Measurements from ENCODE around the gene KCNH2.
"Not testable (repeated sequence)": the region's sequence is repeated elsewhere in the genome, so short reads cannot be mapped to it uniquely, and the experiment has no call there.

KCNH2 gene

GRCh38 chr7:150978126-150978789 is at the start of gene KCNH2:
KCNH2 (minus strand) TSS chr7:150978321; CDS start chr7:150977913, 408 bp downstream.
- peak; percentile 58 for DNase-seq (ENCODE audit: low spot score)

GRCh38 chr7:151027728-151028130 is 49.6 kb upstream of the KCNH2 start:
- not testable (repeated sequence) for DNase-seq (ENCODE audit: low spot score)

- DNase-seq (ENCODE audit: low spot score) = not testable (repeated sequence)
Measured at GRCh38 chr7:151026771-151027727, 48.9 kb upstream of the KCNH2 start.

- DNase-seq (ENCODE audit: low spot score) = no peak
Measured at GRCh38 chr7:151025924-151026671, 48.0 kb upstream of the KCNH2 start.

GRCh38 chr7:151024435-151025056 is 46.4 kb upstream of the KCNH2 start, which contains the start of gene ATG9B:
ATG9B (minus strand) TSS chr7:151024494; CDS start chr7:151024423, 71 bp downstream.
- DNase-seq (ENCODE audit: low spot score) = no peak

GRCh38 chr7:151023232-151023631 is 45.1 kb upstream of the KCNH2 start:
- no peak for DNase-seq (ENCODE audit: low spot score)

- DNase-seq (ENCODE audit: low spot score) = no peak
Measured at GRCh38 chr7:151020231-151020630, 42.1 kb upstream of the KCNH2 start.

- DNase-seq (ENCODE audit: low spot score) = no peak
Measured at GRCh38 chr7:151019130-151019447, 41.0 kb upstream of the KCNH2 start.

- DNase-seq (ENCODE audit: low spot score) = no peak
Measured at GRCh38 chr7:151018421-151019129, 40.5 kb upstream of the KCNH2 start.

GRCh38 chr7:151017953-151018420 is 39.9 kb upstream of the KCNH2 start:
- no peak for DNase-seq (ENCODE audit: low spot score)

GRCh38 chr7:151017370-151017952 is 39.3 kb upstream of the KCNH2 start:
- no peak for DNase-seq (ENCODE audit: low spot score)

- no peak for DNase-seq (ENCODE audit: low spot score)
Measured at GRCh38 chr7:151016942-151017341, 38.8 kb upstream of the KCNH2 start.

- no peak for DNase-seq (ENCODE audit: low spot score)
Measured at GRCh38 chr7:151016505-151016904, 38.4 kb upstream of the KCNH2 start.

- DNase-seq (ENCODE audit: low spot score) = no peak
Measured at GRCh38 chr7:151015967-151016366, 37.8 kb upstream of the KCNH2 start.

GRCh38 chr7:151014950-151015349 is 36.8 kb upstream of the KCNH2 start:
- no peak for DNase-seq (ENCODE audit: low spot score)

GRCh38 chr7:151013733-151014497 is 35.8 kb upstream of the KCNH2 start:
- DNase-seq (ENCODE audit: low spot score) = no peak

GRCh38 chr7:151013356-151013732 is 35.2 kb upstream of the KCNH2 start:
- DNase-seq (ENCODE audit: low spot score) = no peak

- DNase-seq (ENCODE audit: low spot score) = no peak
Measured at GRCh38 chr7:151012911-151013347, 34.8 kb upstream of the KCNH2 start.

GRCh38 chr7:151012031-151012692 is 34.0 kb upstream of the KCNH2 start:
- DNase-seq (ENCODE audit: low spot score) = no peak

Data from putamen (tissue), 1 donor.